H9 (cell line): Measurements from ENCODE around the gene RUNX2. TPM values are rescaled to one million over a fixed set of nuclear protein-coding genes. Genes with fewer than 3 reads are reported as not detected.
"Not testable (repeated sequence)": the region's sequence is repeated elsewhere in the genome, so short reads cannot be mapped to it uniquely, and the experiment has no call there.

ENCODE experiments used
- DNase-seq: peaks from one replicate; pipeline ENCODE4 v3.0.0-alpha.2; 2017
- H2AFZ ChIP-seq: one replicate; pipeline ENCODE4 v1.6.1; 2013; ENCODE audit warnings: mild to moderate bottlenecking, low read length, control low read depth, moderate library complexity
- H2AK5ac ChIP-seq: 2 replicates; pipeline ENCODE4 v1.6.1; 2013; ENCODE audit warnings: low read length, control low read depth, mixed read lengths; ENCODE audit not compliant: insufficient read length
- H2BK120ac ChIP-seq: one replicate; pipeline ENCODE4 v1.6.1; 2013; ENCODE audit warnings: low read depth, mild to moderate bottlenecking, low read length, control low read depth, inconsistent platforms; ENCODE audit not compliant: poor library complexity, severe bottlenecking
- H2BK12ac ChIP-seq: 2 replicates; pipeline ENCODE4 v1.6.1; 2013; ENCODE audit warnings: low read length, control low read depth, mixed read lengths, low read depth; ENCODE audit not compliant: insufficient read length
- H2BK15ac ChIP-seq: 2 replicates; pipeline ENCODE4 v1.6.1; 2013; ENCODE audit warnings: low read depth, low read length, control low read depth
- H2BK20ac ChIP-seq: one replicate; pipeline ENCODE4 v1.6.1; 2013; ENCODE audit warnings: low read depth, mild to moderate bottlenecking, low read length, control low read depth, inconsistent platforms; ENCODE audit not compliant: poor library complexity, severe bottlenecking
- H2BK5ac ChIP-seq: 2 replicates; pipeline ENCODE4 v1.6.1; 2013; ENCODE audit warnings: low read length, control low read depth, mixed read lengths; ENCODE audit not compliant: insufficient read length
- H3K14ac ChIP-seq: 2 replicates; pipeline ENCODE4 v1.6.1; 2013; ENCODE audit warnings: low read length, control low read depth; ENCODE audit not compliant: insufficient read depth
- H3K18ac ChIP-seq: 2 replicates; pipeline ENCODE4 v1.6.1; 2013; ENCODE audit warnings: low read depth, mild to moderate bottlenecking, mixed read lengths, low read length, control low read depth; ENCODE audit not compliant: insufficient read length
- H3K23ac ChIP-seq: 2 replicates; pipeline ENCODE4 v1.6.1; 2013; ENCODE audit warnings: low read length, control low read depth, mixed read lengths, low read depth; ENCODE audit not compliant: insufficient read length
- H3K23me2 ChIP-seq: 2 replicates; pipeline ENCODE4 v1.6.1; 2013; ENCODE audit warnings: low read depth, mild to moderate bottlenecking, mixed read lengths, low read length, control low read depth; ENCODE audit not compliant: insufficient read length, poor library complexity, severe bottlenecking
- H3K27ac ChIP-seq: 2 replicates; pipeline ENCODE4 v1.5.1; 2013; ENCODE audit warnings: low read length, control low read depth, mixed read lengths, low read depth; ENCODE audit not compliant: insufficient read length
- H3K27me3 ChIP-seq: 2 replicates; pipeline ENCODE4 v1.6.1; 2013; ENCODE audit warnings: low read length, control low read depth, inconsistent platforms; ENCODE audit not compliant: insufficient read depth
- H3K4ac ChIP-seq: 2 replicates; pipeline ENCODE4 v1.6.1; 2013; ENCODE audit warnings: low read depth, mild to moderate bottlenecking, control low read depth, inconsistent platforms, low read length, moderate library complexity
- H3K4me1 ChIP-seq: 2 replicates; pipeline ENCODE4 v1.6.1; 2013; ENCODE audit warnings: low read length, control low read depth, inconsistent platforms; ENCODE audit not compliant: insufficient read depth
- H3K4me2 ChIP-seq: 2 replicates; pipeline ENCODE4 v1.6.1; 2013; ENCODE audit warnings: low read length, control low read depth, mixed read lengths; ENCODE audit not compliant: insufficient read length, insufficient read depth
- H3K56ac ChIP-seq: 2 replicates; pipeline ENCODE4 v1.6.1; 2013; ENCODE audit warnings: low read depth, mild to moderate bottlenecking, mixed read lengths, low read length, control low read depth; ENCODE audit not compliant: insufficient read length
- H3K79me1 ChIP-seq: 2 replicates; pipeline ENCODE4 v1.6.1; 2013; ENCODE audit warnings: low read depth, mild to moderate bottlenecking, moderate library complexity, low read length, control low read depth, inconsistent platforms; ENCODE audit not compliant: insufficient read depth, poor library complexity, severe bottlenecking
- H3K79me2 ChIP-seq: 2 replicates; pipeline ENCODE4 v1.6.1; 2013; ENCODE audit warnings: low read length, control low read depth, inconsistent platforms; ENCODE audit not compliant: insufficient read depth
- H3K9ac ChIP-seq: 2 replicates; pipeline ENCODE4 v1.6.1; 2013; ENCODE audit warnings: low read length, control low read depth, mixed read lengths; ENCODE audit not compliant: insufficient read length; ENCODE audit errors: extremely low read depth
- H3K9me3 ChIP-seq: one replicate; pipeline ENCODE4 v1.6.1; 2013; ENCODE audit warnings: low read depth, low read length, inconsistent platforms; ENCODE audit not compliant: control insufficient read depth
- H3T11ph ChIP-seq: one replicate; pipeline ENCODE4 v1.6.1; 2013; ENCODE audit warnings: mild to moderate bottlenecking, low read length, control low read depth, inconsistent platforms
- H4K20me1 ChIP-seq: one replicate; pipeline ENCODE4 v1.6.1; 2013; ENCODE audit not compliant: control insufficient read depth, insufficient read length, insufficient read depth
- H4K5ac ChIP-seq: 2 replicates; pipeline ENCODE4 v1.6.1; 2013; ENCODE audit warnings: low read depth, mild to moderate bottlenecking, mixed read lengths, low read length, control low read depth; ENCODE audit not compliant: insufficient read length
- H4K8ac ChIP-seq: replicated peaks from 2 replicates; pipeline ENCODE4 v1.6.1; 2013; ENCODE audit warnings: low read length, control low read depth, mixed read lengths, low read depth; ENCODE audit not compliant: insufficient read length
- H4K91ac ChIP-seq: 2 replicates; pipeline ENCODE4 v1.6.1; 2013; ENCODE audit warnings: low read depth, mild to moderate bottlenecking, moderate library complexity, mixed read lengths, low read length, control low read depth; ENCODE audit not compliant: insufficient read length
- H3K27ac Mint-ChIP-seq, 3 experiments: 2 replicates in 2 of 3; 3 replicates in 1 of 3; pipeline ENCODE4 v1.8.0; 2020 to 2021; ENCODE audit warnings: mixed read lengths in 3 of 3, mild to moderate bottlenecking in 1 of 3, moderate library complexity in 1 of 3
- H3K27me3 Mint-ChIP-seq: 2 replicates; pipeline ENCODE4 v1.8.0; 2021; ENCODE audit warnings: low read depth, mild to moderate bottlenecking, moderate library complexity, mixed read lengths
- H3K36me3 Mint-ChIP-seq, 3 experiments: 2 replicates in 2 of 3; 3 replicates in 1 of 3; pipeline ENCODE4 v1.8.0; 2020 to 2021; ENCODE audit warnings: low read depth in 3 of 3, mixed read lengths in 3 of 3; ENCODE audit not compliant: insufficient read depth in 1 of 3
- H3K4me1 Mint-ChIP-seq, 2 experiments: 2 replicates each; pipeline ENCODE4 v1.8.0; 2020; ENCODE audit warnings: mixed read lengths in 2 of 2
- H3K4me3 Mint-ChIP-seq, 2 experiments: 2 replicates in 1 of 2; 3 replicates in 1 of 2; pipeline ENCODE4 v1.8.0; 2020 to 2021; ENCODE audit warnings: mild to moderate bottlenecking in 2 of 2, mixed read lengths in 2 of 2, moderate library complexity in 1 of 2
- H3K9me3 Mint-ChIP-seq, 2 experiments: 2 replicates in 1 of 2; 3 replicates in 1 of 2; pipeline ENCODE4 v1.8.0; 2020; ENCODE audit warnings: mild to moderate bottlenecking in 2 of 2, mixed read lengths in 2 of 2, moderate library complexity in 1 of 2
- CTCF ChIP-seq: fragments of 200-600 bp; sonication (generic); conservative IDR thresholded peaks from 3 replicates; pipeline ENCODE4 v1.8.0; 2021; ENCODE audit warnings: antibody characterized with exemption, mild to moderate bottlenecking
- WGBS: extraction: QIAGEN DNeasy Blood & Tissue Kit; methylation state at CpG from one replicate; pipeline ENCODE4 v1.1.7; 2013; ENCODE audit warnings: missing lambda C conversion rate, low lambda C conversion rate, mixed read lengths; ENCODE audit not compliant: insufficient read length; ENCODE audit errors: extremely low coverage; 5-methylcytosine and 5-hydroxymethylcytosine counted together
- total RNA-seq: library from RNA; stranded (reverse); gene quantifications from 2 replicates; pipeline ENCODE4 v1.2.1, GENCODE V29; 2021

The RUNX2 gene
- total RNA-seq, 1 experiment from 2014 or later: 0.15 TPM

- no CpG with 5 or more reads among the region's 4 CpGs for WGBS
- Histone ChIP-seq H4K5ac (no peak overlapping the region), H3K18ac (no peak overlapping the region), H4K8ac (no peak overlapping the region), H3K4ac (no peak overlapping the region), H3K23ac (no peak overlapping the region), H3K9ac (no peak overlapping the region), H3K4me1 (no peaks in the 10 kb centered on the region), H3K27me3 (no peaks in the 10 kb centered on the region), H2BK12ac (no peak overlapping the region), H2BK15ac (no peak overlapping the region), H2AK5ac (no peak overlapping the region), H3K9me3 (no peaks in the 10 kb centered on the region), H3K56ac (no peak overlapping the region), H2BK5ac (no peak overlapping the region), H3K23me2 (no peaks in the 10 kb centered on the region), H3K79me2 (no peaks in the 10 kb centered on the region), H3T11ph (no peak overlapping the region), H3K79me1 (no peaks in the 10 kb centered on the region), H2BK20ac (no peak overlapping the region), H4K91ac (no peak overlapping the region), H4K20me1 (no peaks in the 10 kb centered on the region), H3K27ac (no peak overlapping the region), H2BK120ac (no peak overlapping the region), H3K14ac (no peak overlapping the region), H2AFZ (no peak overlapping the region), H3K4me2 (no peak overlapping the region)
- no peaks in the 10 kb centered on the region for H3K9me3 Mint-ChIP-seq
- no peak overlapping the region for H3K27ac Mint-ChIP-seq
- H3K27me3 Mint-ChIP-seq: no peaks in the 10 kb centered on the region
- no peak overlapping the region for H3K4me3 Mint-ChIP-seq
- H3K4me1 Mint-ChIP-seq: no peaks in the 10 kb centered on the region
- TF ChIP-seq CTCF: no peak
- no peak for DNase-seq
- no peaks in the 10 kb centered on the region; a peak in 1 of 7 replicates for H3K36me3 Mint-ChIP-seq
Measured at GRCh38 chr6:45466686-45467085, 138.6 kb downstream of the RUNX2 start.

- H2BK120ac ChIP-seq, H3K23me2 ChIP-seq, H2BK20ac ChIP-seq, H2BK15ac ChIP-seq, H3K27ac ChIP-seq, H3T11ph ChIP-seq, H4K20me1 ChIP-seq, H2AFZ ChIP-seq, H3K79me2 ChIP-seq, H3K9ac ChIP-seq, H3K4ac ChIP-seq, H3K4me3 Mint-ChIP-seq, H3K27ac Mint-ChIP-seq, H2AK5ac ChIP-seq, H3K4me1 ChIP-seq, H3K9me3 ChIP-seq, H2BK5ac ChIP-seq, H3K36me3 Mint-ChIP-seq, H3K27me3 Mint-ChIP-seq, H3K14ac ChIP-seq, H3K9me3 Mint-ChIP-seq, H3K18ac ChIP-seq, H4K91ac ChIP-seq, H3K56ac ChIP-seq, H4K5ac ChIP-seq, H3K79me1 ChIP-seq, H3K4me2 ChIP-seq, H3K4me1 Mint-ChIP-seq, H3K23ac ChIP-seq, DNase-seq, H4K8ac ChIP-seq, H3K27me3 ChIP-seq, H2BK12ac ChIP-seq: not testable (repeated sequence)
- no CpG with 5 or more reads among the region's 6 CpGs for WGBS
Measured at GRCh38 chr6:45467417-45467816, 139.3 kb downstream of the RUNX2 start.
